ENCODE measurements around the gene HIBADH.

The HIBADH gene

DNA sequence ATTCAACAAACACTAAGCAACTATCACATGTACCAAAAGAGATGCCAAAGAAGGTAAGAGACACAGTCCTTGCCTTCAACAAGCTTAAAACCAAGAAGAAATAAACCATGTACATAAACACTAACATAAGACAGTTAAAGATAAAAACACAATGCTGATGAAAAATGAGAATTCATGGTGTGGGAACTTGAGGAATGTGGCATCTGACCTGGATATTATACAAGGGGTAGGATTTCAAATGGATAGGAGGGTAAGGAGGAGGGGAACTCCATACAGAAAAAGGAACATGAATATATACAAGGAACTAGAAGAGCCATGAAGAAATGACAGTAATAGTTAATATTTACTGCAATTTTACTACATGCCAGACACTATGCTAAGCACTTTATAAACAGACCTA lies 11.0 kb downstream of the HIBADH start:
- no peak overlapping the region for H3K4me3 ChIP-seq (ENCODE audit: low read length)
- DNase-seq (ENCODE audit: low read depth): no peak
- TF ChIP-seq, protein P1, sequence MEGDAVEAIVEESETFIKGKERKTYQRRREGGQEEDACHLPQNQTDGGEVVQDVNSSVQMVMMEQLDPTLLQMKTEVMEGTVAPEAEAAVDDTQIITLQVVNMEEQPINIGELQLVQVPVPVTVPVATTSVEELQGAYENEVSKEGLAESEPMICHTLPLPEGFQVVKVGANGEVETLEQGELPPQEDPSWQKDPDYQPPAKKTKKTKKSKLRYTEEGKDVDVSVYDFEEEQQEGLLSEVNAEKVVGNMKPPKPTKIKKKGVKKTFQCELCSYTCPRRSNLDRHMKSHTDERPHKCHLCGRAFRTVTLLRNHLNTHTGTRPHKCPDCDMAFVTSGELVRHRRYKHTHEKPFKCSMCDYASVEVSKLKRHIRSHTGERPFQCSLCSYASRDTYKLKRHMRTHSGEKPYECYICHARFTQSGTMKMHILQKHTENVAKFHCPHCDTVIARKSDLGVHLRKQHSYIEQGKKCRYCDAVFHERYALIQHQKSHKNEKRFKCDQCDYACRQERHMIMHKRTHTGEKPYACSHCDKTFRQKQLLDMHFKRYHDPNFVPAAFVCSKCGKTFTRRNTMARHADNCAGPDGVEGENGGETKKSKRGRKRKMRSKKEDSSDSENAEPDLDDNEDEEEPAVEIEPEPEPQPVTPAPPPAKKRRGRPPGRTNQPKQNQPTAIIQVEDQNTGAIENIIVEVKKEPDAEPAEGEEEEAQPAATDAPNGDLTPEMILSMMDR (conservative IDR thresholded peaks at IDR 0.05; ENCODE audit: low read length): no peak

DNA sequence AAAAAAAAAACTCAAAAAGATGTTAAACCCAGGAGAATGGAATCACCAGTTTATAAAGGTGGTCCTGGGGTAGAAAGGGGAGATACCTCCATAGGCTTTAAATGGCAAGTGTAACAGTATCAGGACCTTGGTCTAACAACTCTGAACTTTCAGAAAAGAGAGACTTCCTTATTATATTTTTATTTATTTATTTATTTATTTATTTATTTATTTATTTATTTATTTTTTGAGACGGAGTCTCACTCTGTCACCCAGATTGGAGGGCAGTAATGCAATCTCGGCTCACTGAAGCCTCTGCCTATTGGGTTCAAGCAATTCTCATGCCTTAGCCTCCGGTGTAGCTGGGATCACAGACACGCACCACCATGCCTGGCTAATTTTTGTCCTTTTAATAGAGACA lies 12.4 kb downstream of the HIBADH start:
- TF ChIP-seq, protein P1 (conservative IDR thresholded peaks at IDR 0.05; ENCODE audit: low read length): no peak
- DNase-seq (ENCODE audit: low read depth): no peak
- no peak overlapping the region for H3K4me3 ChIP-seq (ENCODE audit: low read length)

DNA sequence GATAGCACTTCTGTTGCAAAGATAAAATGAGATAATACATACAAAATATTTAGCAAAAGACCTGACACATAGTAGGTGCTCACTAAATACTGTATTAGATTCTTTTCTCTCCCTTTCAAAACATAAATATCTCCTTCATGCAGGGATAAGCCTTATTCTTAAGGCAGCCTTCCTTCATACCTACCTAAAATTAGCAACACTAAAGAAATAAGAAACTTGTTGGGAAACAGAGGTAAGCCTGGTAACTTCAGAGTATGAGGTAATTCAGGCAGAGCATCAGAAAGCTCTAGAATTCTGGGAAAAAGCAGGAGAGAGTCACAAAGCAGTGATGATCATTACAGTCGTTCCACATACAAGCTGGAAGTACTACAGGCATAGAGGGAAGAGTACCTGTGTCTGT lies 15.2 kb downstream of the HIBADH start:
- no peak overlapping the region for H3K4me3 ChIP-seq (ENCODE audit: low read length)
- DNase-seq (ENCODE audit: low read depth): no peak
- TF ChIP-seq, protein P1 (conservative IDR thresholded peaks at IDR 0.05; ENCODE audit: low read length): no peak

DNA sequence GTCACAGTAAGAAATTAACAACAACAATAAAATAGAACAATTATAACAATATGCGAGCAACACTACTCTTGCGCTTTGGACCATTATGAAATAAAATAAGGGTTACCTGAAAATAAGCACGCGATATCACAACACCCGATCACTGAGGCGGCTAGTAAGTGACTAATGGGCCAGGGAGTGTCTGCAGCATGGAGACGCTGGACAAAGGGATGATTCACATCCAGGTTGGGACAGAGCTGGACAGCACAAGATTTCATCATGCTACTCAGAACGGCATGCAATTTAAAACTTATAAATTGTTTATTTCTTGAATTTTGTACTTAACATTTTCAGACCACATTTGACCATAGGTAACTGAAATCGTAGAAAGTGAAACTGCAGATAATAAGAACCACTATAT lies 15.6 kb downstream of the HIBADH start:
- TF ChIP-seq, protein P1 (conservative IDR thresholded peaks at IDR 0.05; ENCODE audit: low read length): no peak
- peak; percentile 30 for DNase-seq (ENCODE audit: low read depth)
- H3K4me3 ChIP-seq (ENCODE audit: low read length): no peak overlapping the region

DNA sequence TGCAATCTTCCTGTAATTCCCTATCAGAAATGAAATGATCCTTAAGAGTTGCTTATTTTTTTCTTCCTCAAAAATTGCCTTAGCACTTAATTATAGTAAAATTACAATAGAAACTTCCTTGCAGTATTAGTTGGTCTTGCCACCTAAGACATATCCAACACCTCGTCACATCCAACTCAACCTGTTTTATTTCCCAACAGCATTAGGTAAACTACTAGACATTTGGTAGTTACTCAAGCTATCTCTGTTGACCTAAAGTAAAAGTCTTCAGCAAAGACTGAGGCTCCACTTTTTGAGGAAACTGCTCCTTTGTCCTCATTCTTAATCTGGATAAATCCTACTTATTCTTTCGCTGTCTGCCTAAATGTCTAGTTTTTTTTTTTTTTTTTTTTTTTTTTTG lies 20.4 kb downstream of the HIBADH start:
- no peak overlapping the region for H3K4me3 ChIP-seq (ENCODE audit: low read length)
- TF ChIP-seq, protein P1 (conservative IDR thresholded peaks at IDR 0.05; ENCODE audit: low read length): no peak
- DNase-seq (ENCODE audit: low read depth): no peak

DNA sequence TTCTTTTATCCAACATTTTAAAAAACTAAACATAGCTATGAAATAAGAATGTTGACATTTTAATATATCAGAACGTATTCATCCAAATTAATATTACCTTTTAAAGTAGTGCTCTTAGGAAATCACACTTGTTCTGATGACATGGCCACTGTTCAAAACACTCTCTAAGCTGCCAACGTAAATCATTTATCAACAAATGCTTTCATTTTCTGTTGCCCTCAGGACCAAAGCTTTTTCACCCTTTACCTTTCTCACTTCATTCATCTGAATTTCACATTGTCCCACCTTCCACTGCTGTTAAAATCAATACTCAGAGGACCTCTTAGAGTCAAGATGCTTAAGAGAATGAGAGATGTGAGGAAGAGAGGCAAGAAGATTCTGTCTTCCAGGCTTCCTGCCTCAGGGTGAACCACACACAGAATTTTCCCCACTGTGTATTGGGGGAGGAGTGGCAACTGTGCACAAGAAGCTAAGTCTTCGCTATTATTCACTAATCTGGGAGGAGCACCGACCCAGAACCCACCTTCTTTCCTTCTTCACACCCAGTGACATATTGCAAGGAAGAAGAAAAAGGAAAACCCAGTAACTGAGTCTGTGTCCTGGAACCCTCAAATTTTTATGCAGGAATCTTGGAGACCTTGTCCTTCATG lies 21.0 kb downstream of the HIBADH start:
- no peak for DNase-seq (ENCODE audit: low read depth)
- no peak overlapping the region for H3K4me3 ChIP-seq (ENCODE audit: low read length)
- TF ChIP-seq, protein P1 (conservative IDR thresholded peaks at IDR 0.05; ENCODE audit: low read length): no peak

DNA sequence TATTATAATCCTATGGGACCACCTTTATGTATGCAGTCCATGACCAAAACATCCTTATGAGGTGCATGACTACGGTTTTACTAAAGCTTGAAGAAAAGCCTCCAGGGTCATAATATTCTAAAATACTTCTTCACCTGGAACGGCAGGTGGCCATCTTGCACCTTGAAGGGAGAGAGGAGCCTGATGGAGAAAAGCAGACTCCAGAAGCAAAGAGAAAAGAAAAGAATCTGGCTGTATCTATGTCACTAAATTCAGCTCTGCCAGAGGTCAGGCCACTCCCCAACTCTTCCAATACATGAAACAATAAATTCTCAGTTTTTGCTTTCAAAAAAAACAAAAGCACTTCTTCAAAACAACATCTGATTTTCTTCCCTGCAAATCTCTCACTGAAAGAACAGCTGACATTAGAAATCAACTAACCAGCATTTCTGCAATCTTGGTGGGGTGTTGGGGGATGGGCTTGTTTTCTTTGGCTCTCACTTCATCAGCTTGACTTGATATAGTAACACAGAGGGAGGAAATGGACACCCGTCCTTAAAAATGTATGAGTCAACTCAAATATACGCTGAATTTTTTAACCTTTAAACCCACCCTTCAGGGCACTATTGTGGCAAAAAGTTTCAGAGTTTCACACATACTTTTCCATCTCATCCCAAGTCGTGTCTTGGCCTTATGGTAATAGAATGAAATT lies 21.7 kb downstream of the HIBADH start:
- DNase-seq (ENCODE audit: low read depth): peak; percentile 30
- TF ChIP-seq, protein P1 (conservative IDR thresholded peaks at IDR 0.05; ENCODE audit: low read length): no peak
- no peak overlapping the region for H3K4me3 ChIP-seq (ENCODE audit: low read length)
